HG03469 (cell line): ENCODE data around the gene CSMD2.

Source experiments
- ATAC-seq: cut with Tn5 transposase; IDR thresholded peaks from one replicate; pipeline ENCODE4 v1.9.1; 2021; ENCODE audit warnings: mild to moderate bottlenecking, moderate library complexity, moderate number of reproducible peaks; ENCODE audit not compliant: unreplicated experiment

The CSMD2 gene

GRCh38 chr1:33578557-33579448 lies 586.2 kb downstream of the CSMD2 start:
- ATAC-seq: no peak

- no peak for ATAC-seq
Observed at GRCh38 chr1:33577663-33578062, 587.4 kb downstream of the CSMD2 start.

GRCh38 chr1:33576821-33577599 lies 588.0 kb downstream of the CSMD2 start:
- ATAC-seq: no peak

GRCh38 chr1:33575324-33575879 lies 589.6 kb downstream of the CSMD2 start:
- ATAC-seq: no peak

GRCh38 chr1:33573661-33574060 lies 591.4 kb downstream of the CSMD2 start:
- ATAC-seq: no peak

- no peak for ATAC-seq
Observed at GRCh38 chr1:33572387-33572786, 592.6 kb downstream of the CSMD2 start.

GRCh38 chr1:33569331-33569730 lies 595.7 kb downstream of the CSMD2 start:
- no peak for ATAC-seq

- ATAC-seq: no peak
Observed at GRCh38 chr1:33563699-33564098, 601.3 kb downstream of the CSMD2 start.

GRCh38 chr1:33562563-33562962 lies 602.5 kb downstream of the CSMD2 start:
- no peak for ATAC-seq

- ATAC-seq: no peak
Observed at GRCh38 chr1:33561576-33561975, 603.5 kb downstream of the CSMD2 start.

GRCh38 chr1:33560680-33561079 lies 604.4 kb downstream of the CSMD2 start:
- no peak for ATAC-seq

- ATAC-seq: no peak
Observed at GRCh38 chr1:33548721-33549120, 616.3 kb downstream of the CSMD2 start.

GRCh38 chr1:33548319-33548718 lies 616.7 kb downstream of the CSMD2 start:
- ATAC-seq: no peak

GRCh38 chr1:33547576-33547975 lies 617.5 kb downstream of the CSMD2 start:
- ATAC-seq: no peak

- no peak for ATAC-seq
Observed at GRCh38 chr1:33541966-33542365, 623.1 kb downstream of the CSMD2 start.

- ATAC-seq: no peak
Observed at GRCh38 chr1:33537885-33538284, 627.1 kb downstream of the CSMD2 start.

- no peak for ATAC-seq
Observed at GRCh38 chr1:33535334-33535733, 629.7 kb downstream of the CSMD2 start.

GRCh38 chr1:33532936-33533335 lies 632.1 kb downstream of the CSMD2 start:
- ATAC-seq: no peak

GRCh38 chr1:33532250-33532649 lies 632.8 kb downstream of the CSMD2 start:
- no peak for ATAC-seq

- no peak for ATAC-seq
Observed at GRCh38 chr1:33529957-33530356, 635.1 kb downstream of the CSMD2 start.

GRCh38 chr1:33527934-33528333 lies 637.1 kb downstream of the CSMD2 start:
- ATAC-seq: no peak

GRCh38 chr1:33524586-33524985 lies 640.4 kb downstream of the CSMD2 start:
- ATAC-seq: no peak
